Nephron progenitor cell (in vitro differentiated cells): ENCODE measurements around the gene CGNL1.

Source experiments
- DNase-seq: peaks from one replicate; pipeline ENCODE4 v3.0.0; 2021
- H3K27ac Mint-ChIP-seq: 2 replicates; pipeline ENCODE4 v1.8.0; 2021; ENCODE audit warnings: mild to moderate bottlenecking, moderate library complexity, mixed read lengths
- H3K27me3 Mint-ChIP-seq: 2 replicates; pipeline ENCODE4 v1.8.0; 2021; ENCODE audit warnings: mild to moderate bottlenecking, low read depth, mixed read lengths; ENCODE audit not compliant: poor library complexity
- H3K36me3 Mint-ChIP-seq: 2 replicates; pipeline ENCODE4 v1.8.0; 2021; ENCODE audit warnings: low read depth, mixed read lengths
- H3K4me1 Mint-ChIP-seq: 2 replicates; pipeline ENCODE4 v1.8.0; 2021; ENCODE audit warnings: mixed read lengths
- H3K4me3 Mint-ChIP-seq: 2 replicates; pipeline ENCODE4 v1.8.0; 2021; ENCODE audit warnings: mild to moderate bottlenecking, moderate library complexity, mixed read lengths
- H3K9me3 Mint-ChIP-seq: 2 replicates; pipeline ENCODE4 v1.8.0; 2021; ENCODE audit warnings: mild to moderate bottlenecking, moderate library complexity, mixed read lengths
- TF ChIP-seq, protein P1 (sequence below): fragments of 200-600 bp; sonication (generic); IDR thresholded peaks from 2 replicates; pipeline ENCODE4 v1.5.0; 2021; ENCODE audit warnings: antibody characterized with exemption

CGNL1 gene

DNA sequence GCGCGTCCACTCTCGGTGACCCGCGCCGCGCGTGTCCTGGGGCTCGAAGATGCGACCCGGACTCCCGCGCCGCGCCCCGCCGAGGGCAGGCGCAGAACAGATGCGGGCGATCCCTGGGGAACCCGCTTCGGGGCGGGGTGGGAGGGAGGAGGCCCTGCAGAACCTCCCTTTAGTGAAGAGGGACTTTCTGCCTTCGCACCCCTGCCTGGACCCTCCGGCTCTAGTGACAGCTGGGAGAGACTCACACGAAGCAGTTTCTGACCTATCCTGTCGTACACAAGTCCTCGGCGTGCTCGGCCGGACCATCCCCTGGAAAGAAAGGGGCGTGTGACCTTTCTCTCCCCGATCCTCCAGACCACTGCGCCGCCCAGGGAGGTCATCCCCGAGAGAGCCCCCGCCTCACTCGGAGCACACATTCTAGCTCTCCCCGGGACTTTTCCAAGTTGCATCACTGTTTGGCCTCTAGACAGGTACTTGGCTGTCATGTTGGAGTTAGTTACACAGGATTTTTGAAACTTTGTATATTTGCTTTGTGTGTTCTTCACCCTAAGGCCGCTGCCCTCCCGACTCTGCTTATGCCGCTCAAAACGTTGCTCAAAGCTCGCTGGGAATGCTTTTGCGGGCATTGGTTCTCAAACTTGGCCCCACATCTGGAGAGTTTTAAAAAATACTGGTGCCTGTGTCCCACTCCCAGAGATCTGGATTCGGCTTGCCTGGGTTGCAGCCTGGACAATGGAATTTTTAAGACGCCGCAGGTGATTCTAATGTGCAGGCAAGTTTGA, 582 bp downstream of the CGNL1 start:
- peak; percentile 59 for DNase-seq
- TF ChIP-seq, protein P1, sequence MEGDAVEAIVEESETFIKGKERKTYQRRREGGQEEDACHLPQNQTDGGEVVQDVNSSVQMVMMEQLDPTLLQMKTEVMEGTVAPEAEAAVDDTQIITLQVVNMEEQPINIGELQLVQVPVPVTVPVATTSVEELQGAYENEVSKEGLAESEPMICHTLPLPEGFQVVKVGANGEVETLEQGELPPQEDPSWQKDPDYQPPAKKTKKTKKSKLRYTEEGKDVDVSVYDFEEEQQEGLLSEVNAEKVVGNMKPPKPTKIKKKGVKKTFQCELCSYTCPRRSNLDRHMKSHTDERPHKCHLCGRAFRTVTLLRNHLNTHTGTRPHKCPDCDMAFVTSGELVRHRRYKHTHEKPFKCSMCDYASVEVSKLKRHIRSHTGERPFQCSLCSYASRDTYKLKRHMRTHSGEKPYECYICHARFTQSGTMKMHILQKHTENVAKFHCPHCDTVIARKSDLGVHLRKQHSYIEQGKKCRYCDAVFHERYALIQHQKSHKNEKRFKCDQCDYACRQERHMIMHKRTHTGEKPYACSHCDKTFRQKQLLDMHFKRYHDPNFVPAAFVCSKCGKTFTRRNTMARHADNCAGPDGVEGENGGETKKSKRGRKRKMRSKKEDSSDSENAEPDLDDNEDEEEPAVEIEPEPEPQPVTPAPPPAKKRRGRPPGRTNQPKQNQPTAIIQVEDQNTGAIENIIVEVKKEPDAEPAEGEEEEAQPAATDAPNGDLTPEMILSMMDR, result no peak
- Mint-ChIP-seq H3K27ac (no peak overlapping the region), H3K9me3 (no peaks in the 10 kb centered on the region), H3K36me3 (no peaks in the 10 kb centered on the region), H3K4me3 (peak overlapping the region; percentile 86), H3K4me1 (peaks cover 45% of the 10 kb centered on the region), H3K27me3 (peaks cover 56% of the 10 kb centered on the region)

DNA sequence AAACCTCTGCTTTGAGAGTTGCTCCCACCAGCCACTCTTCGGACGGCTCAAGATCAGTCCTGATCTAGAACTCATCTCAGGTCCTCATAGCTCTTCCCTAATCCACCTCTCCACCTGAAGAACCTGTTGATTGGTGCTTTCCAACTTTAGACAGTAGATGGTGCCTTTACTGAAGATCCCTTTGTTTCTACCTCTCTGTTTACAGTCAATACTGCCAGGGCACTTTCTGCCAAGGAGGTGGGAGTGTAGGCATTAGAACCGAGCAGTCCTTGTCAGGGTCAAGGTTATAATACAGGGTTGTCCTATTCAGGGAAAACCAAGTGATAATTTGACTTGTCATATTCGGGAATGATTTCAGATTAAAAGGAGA, 1.2 kb downstream of the CGNL1 start:
- no peaks in the 10 kb centered on the region for H3K36me3 Mint-ChIP-seq
- no peaks in the 10 kb centered on the region for H3K9me3 Mint-ChIP-seq
- TF ChIP-seq, protein P1, result no peak
- H3K27ac Mint-ChIP-seq, result no peak overlapping the region
- H3K4me3 Mint-ChIP-seq, result peak overlapping the region; percentile 86
- H3K27me3 Mint-ChIP-seq, result peaks cover 52% of the 10 kb centered on the region
- peaks cover 51% of the 10 kb centered on the region for H3K4me1 Mint-ChIP-seq
- DNase-seq, result no peak

DNA sequence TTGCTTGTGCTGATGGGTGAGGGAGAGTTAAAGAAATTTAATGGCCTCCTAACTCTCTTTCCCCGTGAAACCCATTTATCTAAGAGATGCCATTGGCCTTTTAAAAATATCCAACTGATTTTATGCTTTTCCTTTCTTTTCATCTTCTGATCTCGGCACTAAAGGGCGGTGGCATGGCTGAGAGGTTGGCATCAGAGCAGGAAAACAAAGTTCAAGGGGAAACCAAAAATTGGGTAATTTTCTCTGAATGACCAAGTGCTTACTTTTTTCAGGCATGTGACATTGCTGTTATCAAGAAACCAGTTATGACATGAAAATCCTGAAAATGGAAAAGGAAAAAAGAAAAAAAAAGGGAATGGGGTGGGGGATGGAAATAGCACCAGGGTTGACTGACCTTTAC, 3.2 kb downstream of the CGNL1 start:
- no peaks in the 10 kb centered on the region for H3K36me3 Mint-ChIP-seq
- peak overlapping the region; percentile 51 for H3K4me3 Mint-ChIP-seq
- no peak for DNase-seq
- peak overlapping the region; percentile 41 for H3K27ac Mint-ChIP-seq
- peaks cover 34% of the 10 kb centered on the region for H3K27me3 Mint-ChIP-seq
- no peaks in the 10 kb centered on the region for H3K9me3 Mint-ChIP-seq
- TF ChIP-seq, protein P1, result no peak
- peaks cover 60% of the 10 kb centered on the region for H3K4me1 Mint-ChIP-seq

DNA sequence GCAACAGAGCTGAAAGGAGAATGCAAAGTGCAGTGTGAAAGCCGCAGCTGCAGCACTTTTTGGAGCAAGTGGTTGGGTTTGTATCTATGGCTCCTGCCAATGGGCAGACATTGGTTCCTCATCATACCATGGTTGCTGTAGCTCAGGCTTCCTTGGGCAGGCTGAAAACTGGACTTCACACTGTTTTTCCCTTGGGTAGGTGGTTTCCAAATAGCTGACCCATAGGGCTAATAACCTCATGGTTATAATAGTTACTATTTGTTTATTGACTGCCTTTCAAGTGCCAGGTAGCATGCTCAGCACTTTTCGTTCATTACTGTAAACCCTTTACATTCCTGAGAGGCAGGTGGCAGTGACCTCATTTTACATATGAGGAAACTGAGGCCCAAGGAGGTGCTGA, 4.5 kb downstream of the CGNL1 start:
- peaks cover 69% of the 10 kb centered on the region for H3K4me1 Mint-ChIP-seq
- no peak overlapping the region for H3K4me3 Mint-ChIP-seq
- peaks cover 23% of the 10 kb centered on the region for H3K27me3 Mint-ChIP-seq
- no peak for DNase-seq
- TF ChIP-seq, protein P1, result no peak
- no peaks in the 10 kb centered on the region for H3K9me3 Mint-ChIP-seq
- no peaks in the 10 kb centered on the region for H3K36me3 Mint-ChIP-seq
- no peak overlapping the region for H3K27ac Mint-ChIP-seq

DNA sequence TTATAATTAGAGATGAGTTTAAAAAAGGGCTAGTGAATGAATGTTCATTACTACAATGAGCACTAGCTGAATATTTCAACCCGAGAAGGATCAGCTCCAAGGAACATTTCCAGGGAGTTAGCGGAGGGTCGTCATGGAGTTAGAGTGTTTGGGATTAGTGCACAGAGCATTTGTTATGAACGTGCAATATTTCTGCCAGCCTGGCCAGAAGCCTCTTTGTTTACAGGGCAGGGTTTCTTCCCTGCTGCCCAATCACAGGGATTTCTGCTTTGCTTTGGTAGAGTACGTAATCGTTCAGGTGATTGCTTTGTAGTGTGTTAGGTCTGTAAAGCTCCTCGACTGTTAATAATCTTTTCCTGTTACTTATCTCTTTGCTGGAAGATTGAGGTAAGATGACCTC, 5.9 kb downstream of the CGNL1 start:
- peaks cover 77% of the 10 kb centered on the region for H3K4me1 Mint-ChIP-seq
- no peak for DNase-seq
- H3K36me3 Mint-ChIP-seq, result no peaks in the 10 kb centered on the region
- peak overlapping the region; percentile 59 for H3K4me3 Mint-ChIP-seq
- peaks cover 14% of the 10 kb centered on the region for H3K27me3 Mint-ChIP-seq
- TF ChIP-seq, protein P1, result no peak
- no peaks in the 10 kb centered on the region for H3K9me3 Mint-ChIP-seq
- peak overlapping the region; percentile 48 for H3K27ac Mint-ChIP-seq

DNA sequence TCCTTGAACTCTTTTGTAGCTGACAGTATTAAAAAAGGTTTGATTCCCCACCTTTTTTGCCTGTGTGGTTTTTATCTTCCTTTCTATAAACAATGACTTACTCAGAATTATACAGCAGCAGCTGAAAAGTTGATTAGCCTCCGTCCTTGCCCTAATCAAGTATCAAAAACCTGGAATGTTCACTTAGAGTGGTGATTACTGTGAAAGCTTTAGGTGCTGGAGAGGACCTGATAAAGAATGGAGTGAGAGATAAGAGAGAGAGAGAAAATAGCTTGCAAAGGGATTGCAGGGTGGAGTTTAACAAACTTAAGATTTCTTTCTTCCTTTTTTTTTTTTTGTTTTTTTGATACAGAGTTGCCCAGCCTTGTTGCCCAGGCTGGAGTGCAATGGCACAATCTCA, 6.7 kb downstream of the CGNL1 start:
- TF ChIP-seq, protein P1, result no peak
- Mint-ChIP-seq H3K9me3 (no peaks in the 10 kb centered on the region), H3K4me3 (no peak overlapping the region), H3K36me3 (no peaks in the 10 kb centered on the region), H3K27ac (no peak overlapping the region), H3K27me3 (peaks cover 6% of the 10 kb centered on the region), H3K4me1 (peaks cover 77% of the 10 kb centered on the region)
- DNase-seq, result no peak
